GM10248 (cell line): ENCODE results near the gene GREB1.

Experiments
- CTCF ChIA-PET: fragments of 300-600 bp; sonication (Branson Sonifier 250); formaldehyde crosslinking; extraction: SDS; loops from one replicate; lab custom pipeline; 2021; ENCODE audit warnings: antibody characterized with exemption; lab: Yijun Ruan, JAX
- POLR2A ChIA-PET: fragments of 350-650 bp; sonication (Branson Sonifier 250); formaldehyde crosslinking; extraction: SDS; loops from one replicate; lab custom pipeline; 2020; ENCODE audit warnings: antibody characterized with exemption; lab: Yijun Ruan, JAX
- DNase-seq: peaks from one replicate; pipeline ENCODE4 v3.0.0; 2012; ENCODE audit errors: extremely low spot score
- CTCF ChIP-seq: IDR thresholded peaks from 2 replicates; pipeline ENCODE4 v1.5.1; 2012; ENCODE audit warnings: mild to moderate bottlenecking, low read depth; ENCODE audit errors: extremely low read depth, missing control alignments, control extremely low read depth

Gene GREB1

GRCh38 chr2:11500702-11501303 is 33.0 kb upstream of the GREB1 start:
- ChIA-PET POLR2A (no interaction called here), CTCF (interaction anchor here (0.9 to 2.0 kb wide), 4 partner anchors 10 to 82 kb away, joined by 3 to 9 read pairs (median 4); no protein-coding TSS in a partner anchor)
- no peak for TF ChIP-seq CTCF
- DNase-seq = peak; percentile 26

- DNase-seq = no peak
- no peak for TF ChIP-seq CTCF
- POLR2A ChIA-PET = no interaction called here
- CTCF ChIA-PET = interaction anchor here (1.5 kb wide), 1 partner anchor 82 kb away, joined by 3 read pairs; no protein-coding TSS in a partner anchor
Measured at GRCh38 chr2:11502740-11503292, 31.0 kb upstream of the GREB1 start.

- POLR2A ChIA-PET = no interaction called here
Measured at GRCh38 chr2:11503354-11503927, 30.4 kb upstream of the GREB1 start.

GRCh38 chr2:11505652-11506610 is 27.9 kb upstream of the GREB1 start:
- ChIA-PET CTCF (interaction anchor here (1.0 to 1.5 kb wide), 3 partner anchors 10 to 373 kb away, joined by 3 to 4 read pairs (median 3); a partner anchor contains a TSS), POLR2A (no interaction called here)
- no peak for DNase-seq
- TF ChIP-seq CTCF = no peak

More at GRCh38 chr2:11503354-11503927, 30.4 kb upstream of the GREB1 start:
- CTCF ChIA-PET = interaction anchor here (1.5 kb wide), 1 partner anchor 81 kb away, joined by 3 read pairs; no protein-coding TSS in a partner anchor
- no peak for TF ChIP-seq CTCF
- no peak for DNase-seq

GRCh38 chr2:11506611-11506969 is 27.3 kb upstream of the GREB1 start:
- ChIA-PET CTCF (no interaction called here), POLR2A (no interaction called here)
- no peak for DNase-seq
- no peak for TF ChIP-seq CTCF

GRCh38 chr2:11507517-11507916 is 26.3 kb upstream of the GREB1 start:
- no peak for TF ChIP-seq CTCF
- CTCF ChIA-PET = interaction anchor here (1.0 kb wide), 1 partner anchor 16 kb away, joined by 3 read pairs; no protein-coding TSS in a partner anchor
- POLR2A ChIA-PET = no interaction called here
- no peak for DNase-seq
